HG03469 (cell line): ENCODE data around the gene DMRT2.
A peak's percentile ranks its signal among the peaks of the same experiment; 100 is the strongest.

Experiments used
- ATAC-seq: cut with Tn5 transposase; IDR thresholded peaks from one replicate; pipeline ENCODE4 v1.9.1; 2021; ENCODE audit warnings: mild to moderate bottlenecking, moderate library complexity, moderate number of reproducible peaks; ENCODE audit not compliant: unreplicated experiment

Gene DMRT2

DNA sequence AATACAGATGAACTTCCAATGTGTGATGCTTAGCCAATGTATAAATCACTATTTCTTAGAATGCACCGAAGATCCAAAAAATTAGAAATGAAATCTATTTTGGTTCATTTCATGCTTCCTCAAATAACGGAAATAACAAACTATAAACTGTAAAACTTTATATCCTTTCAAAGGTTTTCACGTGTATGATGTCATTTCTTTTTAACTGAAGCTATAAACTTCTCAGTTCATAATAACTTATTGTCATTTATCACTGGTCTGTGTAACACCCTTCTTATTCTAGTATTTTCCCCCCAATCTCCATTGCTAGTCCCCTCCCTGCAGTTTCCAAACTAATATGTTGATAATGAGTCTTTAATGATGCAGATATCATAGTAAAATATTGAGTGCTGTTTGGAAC lies 36.4 kb downstream of the DMRT2 start:
- ATAC-seq = no peak

DNA sequence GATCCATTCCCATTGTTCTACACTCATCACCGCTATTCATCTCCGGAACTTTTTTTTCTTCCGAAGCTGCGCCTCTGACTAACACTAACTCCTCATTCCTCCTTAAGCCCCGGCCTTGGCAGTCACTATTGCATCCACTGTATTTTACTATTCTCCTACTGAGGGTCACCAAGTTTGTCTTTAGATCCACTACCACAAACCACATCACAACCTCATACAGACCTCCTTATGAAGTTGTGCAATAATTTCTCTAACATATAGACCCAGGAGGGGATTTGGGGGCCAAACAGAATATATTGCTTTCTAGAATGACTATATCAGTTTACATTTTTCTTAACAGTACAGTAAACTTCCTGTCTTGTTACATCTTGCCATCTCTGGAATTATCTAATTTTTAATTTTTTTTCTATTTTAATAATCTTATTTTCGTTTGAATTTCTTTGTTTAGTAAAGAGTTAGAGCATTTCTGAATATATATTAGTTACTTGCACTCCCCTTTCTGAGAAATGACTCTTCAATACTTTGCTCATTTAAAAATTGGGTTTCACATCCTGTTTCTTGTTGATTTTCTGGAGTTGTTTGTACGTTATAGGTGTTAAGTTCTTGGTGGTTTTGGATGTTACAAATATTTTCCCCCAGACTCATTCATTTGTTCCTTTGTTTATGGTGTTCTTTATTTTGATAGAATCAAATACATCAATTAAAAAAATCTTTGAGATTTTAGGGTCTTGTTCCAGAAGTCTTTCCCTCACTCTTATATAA lies 37.1 kb downstream of the DMRT2 start:
- peak; percentile 66 for ATAC-seq

DNA sequence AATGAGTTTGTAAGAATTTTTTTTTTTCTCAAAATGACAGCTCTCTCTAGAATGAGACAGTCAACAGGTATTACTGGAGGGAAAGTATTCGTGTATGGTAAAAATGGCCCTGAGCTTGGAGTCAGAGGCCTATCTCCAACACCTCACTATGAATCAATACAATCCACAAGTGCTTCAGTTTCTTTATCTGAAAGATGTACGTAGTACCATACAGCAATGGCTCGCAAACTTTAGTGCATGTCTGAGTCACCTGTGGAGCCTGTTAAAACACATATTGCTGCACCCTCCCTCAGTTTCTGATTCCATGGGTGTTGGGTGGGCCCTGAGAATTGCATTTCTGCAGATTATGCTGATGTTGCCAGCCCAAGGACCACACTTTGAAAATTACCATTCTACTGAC lies 44.6 kb downstream of the DMRT2 start:
- ATAC-seq = no peak

DNA sequence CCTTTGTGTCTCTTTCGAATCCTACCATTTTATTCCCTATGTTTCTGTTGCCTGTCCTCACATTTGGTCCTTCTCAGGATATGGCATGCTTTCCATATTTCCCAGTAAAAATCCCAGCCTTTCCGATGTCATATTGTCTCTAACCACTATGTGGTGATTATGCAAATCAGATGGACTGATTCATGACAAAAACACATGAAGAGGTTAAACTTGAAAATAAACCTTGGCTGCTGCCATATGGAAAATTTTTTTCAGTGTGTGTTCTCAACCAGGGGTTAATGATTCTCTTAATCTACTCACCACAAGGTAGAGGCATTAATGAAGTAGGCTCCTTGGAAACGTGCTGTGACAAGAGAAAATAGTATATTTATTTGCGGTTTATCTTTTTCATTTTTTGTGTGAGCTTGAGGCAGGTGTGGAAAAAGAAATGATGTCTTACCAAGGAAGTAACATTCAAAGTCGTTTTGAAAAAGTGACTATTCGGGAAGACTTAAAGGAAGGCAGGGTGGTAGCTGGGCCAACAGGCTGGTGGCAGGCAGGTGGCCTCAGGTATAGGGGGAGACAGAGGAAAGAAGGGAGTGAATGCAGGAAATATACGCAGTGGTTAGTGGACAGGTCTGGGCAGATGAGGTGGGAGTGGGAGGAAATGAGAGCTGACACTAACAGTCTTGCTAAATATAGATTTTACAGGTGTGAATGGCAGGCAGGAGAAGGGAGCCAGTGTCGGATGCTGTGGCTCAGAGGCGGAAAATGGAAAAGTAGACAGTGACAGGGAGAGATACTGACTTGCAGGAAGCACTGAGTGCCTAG lies 46.2 kb downstream of the DMRT2 start:
- no peak for ATAC-seq

DNA sequence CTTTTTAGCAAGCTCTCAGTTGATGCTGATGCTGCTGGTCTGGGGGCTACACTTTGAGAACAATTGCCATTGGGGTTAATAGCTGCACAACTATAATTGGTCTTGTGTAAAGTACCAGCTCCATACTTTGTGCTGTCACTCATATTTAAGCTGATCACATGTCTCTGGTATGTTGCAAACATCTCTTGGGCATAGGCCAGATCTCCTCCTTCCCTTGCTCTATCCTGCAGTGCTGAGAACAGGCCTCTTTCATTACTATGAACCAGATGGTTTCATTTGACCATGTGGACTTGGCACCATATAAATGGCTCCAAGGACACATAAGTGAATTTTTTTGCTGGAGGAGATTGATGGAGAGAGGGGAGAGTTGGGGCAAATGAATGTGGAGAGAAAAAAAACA lies 48.4 kb downstream of the DMRT2 start:
- no peak for ATAC-seq

DNA sequence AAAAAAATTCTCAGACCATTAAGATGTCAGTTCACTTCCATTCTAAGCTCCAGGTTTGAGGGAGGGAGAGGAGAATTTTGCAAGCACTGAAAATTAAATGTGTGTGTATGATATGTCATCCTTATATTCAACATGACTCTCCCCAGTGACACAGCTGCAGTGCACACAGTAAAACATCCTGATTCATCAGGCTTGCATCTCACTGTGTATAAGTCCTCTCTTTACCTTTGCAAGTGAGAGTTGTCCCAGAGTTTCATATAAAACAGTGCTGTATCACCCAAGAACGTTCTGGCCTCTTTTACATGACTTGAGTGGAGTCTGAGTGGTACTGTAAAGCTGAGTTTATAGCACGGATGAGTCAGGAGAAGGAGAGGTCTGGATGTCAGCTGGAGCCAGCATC lies 50.0 kb downstream of the DMRT2 start:
- ATAC-seq = no peak

DNA sequence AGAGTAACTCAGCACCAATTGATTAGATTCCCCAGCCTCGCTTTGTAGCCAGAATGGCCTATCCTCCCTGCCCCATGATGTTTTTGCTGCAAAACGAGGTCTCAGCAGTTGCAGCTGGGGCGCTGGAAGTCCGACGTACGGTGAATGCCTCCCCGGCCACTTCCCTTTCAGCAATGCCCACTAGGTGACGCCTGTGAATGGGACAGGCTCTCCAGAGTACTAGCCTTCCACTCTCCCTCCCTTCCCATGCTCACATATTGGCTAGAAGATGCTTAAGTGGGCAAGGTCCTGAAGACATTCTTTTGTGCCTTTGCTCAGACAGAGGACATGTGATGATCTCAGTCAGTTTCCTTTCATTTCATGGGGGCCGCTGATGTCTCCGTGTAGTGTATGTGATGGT lies 50.8 kb downstream of the DMRT2 start:
- ATAC-seq = no peak

DNA sequence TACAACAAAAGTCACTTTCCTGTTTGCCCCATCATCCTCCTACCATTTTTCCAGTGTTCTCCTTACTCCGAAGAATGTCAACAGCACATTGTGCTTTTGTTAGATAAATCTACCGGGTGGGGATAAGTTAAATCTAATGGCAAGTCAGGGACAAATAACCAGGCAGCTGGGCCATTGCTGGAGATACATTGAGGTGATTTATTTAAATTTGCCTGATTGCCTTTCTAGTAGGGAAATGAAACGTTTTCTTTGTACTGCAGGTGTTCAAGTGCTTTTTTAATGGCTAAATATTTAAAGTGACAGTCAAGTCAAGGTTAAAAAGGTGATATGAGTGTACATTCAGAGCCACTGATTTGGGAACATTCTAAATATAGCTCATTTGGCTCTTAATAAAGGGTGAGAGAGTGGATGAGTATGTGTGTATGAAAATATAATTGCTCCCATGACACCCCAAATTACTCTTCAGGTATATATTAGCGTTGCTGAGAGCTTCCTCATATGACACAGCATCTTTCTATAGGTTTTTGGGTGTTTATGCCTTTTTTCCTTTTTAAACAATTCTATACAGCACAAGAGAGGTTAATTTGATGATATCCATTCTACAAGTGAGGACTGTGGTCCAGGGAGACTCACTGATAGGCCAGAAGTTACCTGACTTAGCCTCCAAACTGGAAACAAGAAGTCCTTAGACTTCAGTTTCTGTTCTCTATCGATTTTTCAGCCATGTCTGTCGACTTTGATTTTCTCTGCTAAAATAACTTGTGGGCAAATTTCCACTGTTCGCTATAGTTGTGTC lies 51.9 kb downstream of the DMRT2 start:
- ATAC-seq = no peak

DNA sequence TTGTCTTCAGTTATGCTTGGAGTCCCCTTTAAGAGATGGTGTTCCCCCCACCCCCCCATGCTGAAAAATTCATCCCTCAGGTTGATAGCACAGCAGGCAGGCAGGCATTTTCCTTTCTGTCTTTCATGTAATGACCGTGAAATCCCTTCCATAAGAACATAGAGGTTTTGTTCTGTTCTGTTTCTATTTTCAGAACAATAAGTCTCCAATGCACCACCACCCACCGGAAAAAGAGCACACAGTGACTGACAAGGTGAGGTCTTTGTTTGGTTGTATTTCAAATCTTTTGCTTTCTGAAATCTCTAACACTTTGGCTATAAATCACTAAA lies 52.4 kb downstream of the DMRT2 start:
- ATAC-seq = no peak
